ENCODE measurements around the gene MYO1F. TPM values are rescaled to one million over a fixed set of nuclear protein-coding genes. Genes with fewer than 3 reads are reported as not detected.
A peak's percentile ranks its signal among the peaks of the same experiment; 100 is the strongest.

MYO1F gene
- total RNA-seq, 1 donor from 2014 or later = 0.33 TPM

DNA sequence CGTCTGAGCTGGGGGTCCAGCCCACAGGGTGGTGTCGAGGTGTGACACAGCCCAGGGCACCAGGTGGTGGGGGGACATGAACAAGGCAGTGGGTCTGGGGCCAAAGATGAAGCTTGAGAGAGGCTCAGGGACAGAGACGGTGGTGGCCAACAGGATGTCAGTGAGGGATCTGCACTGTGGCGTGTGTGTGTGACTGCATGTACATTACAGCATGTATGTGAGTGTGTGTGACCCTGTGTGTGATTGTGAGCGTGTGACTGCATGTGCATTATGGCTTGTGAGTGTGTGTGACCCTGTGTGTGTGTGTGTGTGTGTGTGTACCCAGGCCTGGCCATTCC is 31.7 kb upstream of the MYO1F start:
- Mint-ChIP-seq H3K9me3 (no peaks in the 10 kb centered on the region), H3K4me1 (peaks cover 19% of the 10 kb centered on the region), H3K27me3 (ENCODE audit: low read depth) (peaks cover 3% of the 10 kb centered on the region), H3K27ac (ENCODE audit: unreplicated experiment) (peak overlapping the region; percentile 96), H3K36me3 (ENCODE audit: low read depth) (peaks cover 5% of the 10 kb centered on the region), H3K4me3 (peak overlapping the region; percentile 82)
- no peak for DNase-seq (ENCODE audit: low read depth, low spot score)
- TF ChIP-seq, protein P1, sequence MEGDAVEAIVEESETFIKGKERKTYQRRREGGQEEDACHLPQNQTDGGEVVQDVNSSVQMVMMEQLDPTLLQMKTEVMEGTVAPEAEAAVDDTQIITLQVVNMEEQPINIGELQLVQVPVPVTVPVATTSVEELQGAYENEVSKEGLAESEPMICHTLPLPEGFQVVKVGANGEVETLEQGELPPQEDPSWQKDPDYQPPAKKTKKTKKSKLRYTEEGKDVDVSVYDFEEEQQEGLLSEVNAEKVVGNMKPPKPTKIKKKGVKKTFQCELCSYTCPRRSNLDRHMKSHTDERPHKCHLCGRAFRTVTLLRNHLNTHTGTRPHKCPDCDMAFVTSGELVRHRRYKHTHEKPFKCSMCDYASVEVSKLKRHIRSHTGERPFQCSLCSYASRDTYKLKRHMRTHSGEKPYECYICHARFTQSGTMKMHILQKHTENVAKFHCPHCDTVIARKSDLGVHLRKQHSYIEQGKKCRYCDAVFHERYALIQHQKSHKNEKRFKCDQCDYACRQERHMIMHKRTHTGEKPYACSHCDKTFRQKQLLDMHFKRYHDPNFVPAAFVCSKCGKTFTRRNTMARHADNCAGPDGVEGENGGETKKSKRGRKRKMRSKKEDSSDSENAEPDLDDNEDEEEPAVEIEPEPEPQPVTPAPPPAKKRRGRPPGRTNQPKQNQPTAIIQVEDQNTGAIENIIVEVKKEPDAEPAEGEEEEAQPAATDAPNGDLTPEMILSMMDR (conservative IDR thresholded peaks at IDR 0.05) = no peak

DNA sequence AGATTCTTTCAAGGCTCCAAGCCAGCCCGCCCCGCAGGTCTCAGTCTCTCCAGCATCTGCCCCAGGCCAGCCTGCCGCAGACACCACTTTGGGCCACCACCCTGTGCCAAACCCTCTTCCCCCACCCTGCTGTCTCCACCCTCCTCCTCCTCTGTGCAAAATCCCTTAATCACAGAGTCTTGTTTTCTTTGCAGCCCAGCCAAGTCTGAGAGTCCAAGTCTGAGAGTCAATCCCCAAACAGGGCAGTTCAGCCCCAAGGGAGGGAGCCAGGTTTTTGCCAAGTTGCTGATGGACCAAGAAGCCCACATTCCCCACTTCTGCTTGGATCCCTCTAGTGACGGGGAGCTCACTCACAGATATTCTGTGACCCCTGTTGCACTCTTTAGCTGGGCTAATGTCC is 30.1 kb upstream of the MYO1F start:
- Mint-ChIP-seq H3K36me3 (ENCODE audit: low read depth) (peaks cover 9% of the 10 kb centered on the region), H3K9me3 (no peaks in the 10 kb centered on the region), H3K4me1 (peaks cover 19% of the 10 kb centered on the region), H3K27me3 (ENCODE audit: low read depth) (peaks cover 3% of the 10 kb centered on the region), H3K4me3 (peak overlapping the region; percentile 78), H3K27ac (ENCODE audit: unreplicated experiment) (no peak overlapping the region)
- TF ChIP-seq, protein P1 (conservative IDR thresholded peaks at IDR 0.05) = no peak
- no peak for DNase-seq (ENCODE audit: low read depth, low spot score)

DNA sequence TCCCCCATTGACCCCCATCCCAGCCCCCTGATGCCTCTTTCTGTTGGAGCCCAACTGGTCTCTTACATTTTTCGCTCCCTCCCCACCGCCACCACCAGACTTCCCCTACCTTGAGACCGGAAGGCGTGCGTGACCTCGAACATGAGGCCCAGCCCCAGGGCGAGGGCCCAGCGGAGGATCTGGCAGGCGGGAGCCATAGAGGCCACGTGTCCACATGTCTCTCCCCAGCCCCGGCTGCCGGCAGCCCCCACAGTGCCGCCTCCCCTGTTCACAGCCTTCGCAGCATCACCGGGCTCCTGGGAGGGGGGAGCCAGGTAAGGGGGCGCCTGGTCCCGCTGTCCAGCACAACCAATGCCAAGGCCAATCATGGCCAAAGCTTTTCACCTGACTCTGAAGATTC is 28.3 kb upstream of the MYO1F start:
- Mint-ChIP-seq H3K27ac (ENCODE audit: unreplicated experiment) (no peak overlapping the region), H3K36me3 (ENCODE audit: low read depth) (peaks cover 12% of the 10 kb centered on the region), H3K4me3 (no peak overlapping the region), H3K4me1 (peaks cover 19% of the 10 kb centered on the region), H3K9me3 (no peaks in the 10 kb centered on the region), H3K27me3 (ENCODE audit: low read depth) (peaks cover 3% of the 10 kb centered on the region)
- DNase-seq (ENCODE audit: low read depth, low spot score) = no peak
- TF ChIP-seq, protein P1 (conservative IDR thresholded peaks at IDR 0.05) = no peak

DNA sequence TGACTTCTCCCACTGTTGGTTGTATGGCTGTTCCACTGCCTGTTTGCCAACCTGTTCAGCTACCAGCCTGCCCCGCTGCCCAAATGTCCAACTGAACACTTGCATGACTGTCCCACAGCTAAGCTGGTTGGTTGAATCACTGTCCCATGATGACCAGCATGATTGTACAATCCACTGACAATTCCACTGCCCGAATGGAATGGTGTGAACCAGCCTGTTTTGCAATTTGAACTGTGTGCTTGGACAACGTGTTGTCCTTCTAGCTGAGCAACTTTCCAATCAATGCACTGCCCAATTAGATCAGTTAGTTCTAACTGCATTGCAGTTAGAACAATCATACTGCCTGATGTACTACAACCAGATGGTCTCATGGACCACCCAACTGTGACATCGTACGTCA is 24.6 kb upstream of the MYO1F start:
- no peak overlapping the region for H3K4me3 Mint-ChIP-seq
- no peak for DNase-seq (ENCODE audit: low read depth, low spot score)
- peaks cover 12% of the 10 kb centered on the region for H3K36me3 Mint-ChIP-seq (ENCODE audit: low read depth)
- H3K27me3 Mint-ChIP-seq (ENCODE audit: low read depth) = no peaks in the 10 kb centered on the region
- H3K27ac Mint-ChIP-seq (ENCODE audit: unreplicated experiment) = no peak overlapping the region
- TF ChIP-seq, protein P1 (conservative IDR thresholded peaks at IDR 0.05) = no peak
- no peaks in the 10 kb centered on the region for H3K4me1 Mint-ChIP-seq
- no peaks in the 10 kb centered on the region for H3K9me3 Mint-ChIP-seq

DNA sequence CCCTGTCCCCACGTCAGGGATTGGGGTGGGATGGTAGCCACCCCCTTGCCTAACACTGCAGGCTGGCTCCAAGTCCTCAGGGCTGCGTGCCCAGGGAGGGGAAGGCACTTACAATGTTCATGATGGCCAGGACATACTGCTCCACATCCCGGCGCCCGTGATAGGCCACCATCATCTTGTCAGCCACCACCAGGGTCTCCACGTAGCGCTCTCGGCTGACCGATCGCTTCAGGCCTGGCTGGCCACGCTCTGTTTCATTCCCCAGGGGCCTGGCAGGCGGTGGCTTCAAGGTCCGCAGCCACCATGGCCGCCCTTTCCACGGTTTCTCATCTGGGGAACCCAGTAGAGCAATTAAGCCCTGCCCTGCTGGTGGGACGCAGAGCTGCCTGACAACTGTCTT is 23.6 kb upstream of the MYO1F start:
- H3K4me3 Mint-ChIP-seq = no peak overlapping the region
- TF ChIP-seq, protein P1 (conservative IDR thresholded peaks at IDR 0.05) = no peak
- H3K36me3 Mint-ChIP-seq (ENCODE audit: low read depth) = peaks cover 12% of the 10 kb centered on the region
- DNase-seq (ENCODE audit: low read depth, low spot score) = no peak
- H3K4me1 Mint-ChIP-seq = no peaks in the 10 kb centered on the region
- H3K27ac Mint-ChIP-seq (ENCODE audit: unreplicated experiment) = no peak overlapping the region
- no peaks in the 10 kb centered on the region for H3K9me3 Mint-ChIP-seq
- no peaks in the 10 kb centered on the region for H3K27me3 Mint-ChIP-seq (ENCODE audit: low read depth)

DNA sequence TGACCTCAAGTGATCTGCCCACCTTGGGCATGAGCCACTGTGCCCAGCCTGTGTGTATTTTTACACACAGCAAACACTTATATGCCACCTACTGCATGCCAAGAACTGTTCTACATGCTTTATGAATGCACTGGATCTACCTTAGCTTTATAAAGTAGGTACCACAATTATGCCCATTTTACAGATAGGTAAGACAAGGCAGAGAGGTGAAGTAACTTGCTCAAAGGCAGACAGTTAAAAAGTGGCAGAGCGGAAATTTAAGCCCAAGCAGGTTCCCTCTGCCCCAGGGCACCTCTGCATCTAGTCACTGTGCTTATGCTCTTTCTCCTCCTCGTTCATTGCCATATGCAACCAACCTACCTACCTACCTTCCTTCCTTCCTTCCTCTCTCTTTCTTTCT is 22.8 kb upstream of the MYO1F start:
- Mint-ChIP-seq H3K36me3 (ENCODE audit: low read depth) (peaks cover 12% of the 10 kb centered on the region), H3K4me3 (no peak overlapping the region), H3K9me3 (no peaks in the 10 kb centered on the region), H3K27me3 (ENCODE audit: low read depth) (no peaks in the 10 kb centered on the region), H3K27ac (ENCODE audit: unreplicated experiment) (no peak overlapping the region), H3K4me1 (no peaks in the 10 kb centered on the region)
- no peak for DNase-seq (ENCODE audit: low read depth, low spot score)
- TF ChIP-seq, protein P1 (conservative IDR thresholded peaks at IDR 0.05) = no peak
